Natural killer cell (primary cell): ENCODE data around the gene YKT6. TPM values are rescaled to one million over a fixed set of nuclear protein-coding genes. Genes with fewer than 3 reads are reported as not detected.

ENCODE experiments used
- ATAC-seq, 3 donors: fragments of 150-1000 bp in 2 of 3; fragments of 200-7000 bp in 1 of 3; cut with Tn5 transposase; 1 replicate in 1 of 3; 2 replicates in 2 of 3; pipeline ENCODE4 v1.10.0; 2021; ENCODE audit warnings: mild to moderate bottlenecking in 2 of 3, moderate library complexity in 2 of 3
- DNase-seq, 2 donors: peaks; one replicate each; pipeline versions ENCODE4 v3.0.0 to v3.0.0-alpha.2; 2013 to 2021; ENCODE audit warnings: mixed read lengths in 1 of 2
- H3K27ac ChIP-seq: one replicate; pipeline ENCODE4 v1.5.1; 2013; ENCODE audit warnings: mild to moderate bottlenecking, low read length
- H3K27me3 ChIP-seq: one replicate; pipeline ENCODE4 v1.6.1; 2013; ENCODE audit warnings: low read length; ENCODE audit not compliant: control insufficient read depth, insufficient read depth
- H3K36me3 ChIP-seq: one replicate; pipeline ENCODE4 v1.6.1; 2013; ENCODE audit warnings: low read length; ENCODE audit not compliant: control insufficient read depth, insufficient read depth
- H3K4me1 ChIP-seq: one replicate; pipeline ENCODE4 v1.6.1; 2013; ENCODE audit warnings: low read length; ENCODE audit not compliant: control insufficient read depth, insufficient read depth
- H3K4me3 ChIP-seq: one replicate; pipeline ENCODE4 v1.5.1; 2013; ENCODE audit warnings: low read length
- H3K9me3 ChIP-seq: one replicate; pipeline ENCODE4 v1.6.1; 2013; ENCODE audit warnings: low read length; ENCODE audit not compliant: control insufficient read depth, insufficient read depth
- H3K27ac Mint-ChIP-seq, 2 donors: one replicate each; pipeline ENCODE4 v1.8.0; 2022; ENCODE audit warnings: mild to moderate bottlenecking in 2 of 2, mixed read lengths in 2 of 2, moderate library complexity in 1 of 2
- H3K27me3 Mint-ChIP-seq, 2 donors: one replicate each; pipeline ENCODE4 v1.8.0; 2022; ENCODE audit warnings: low read depth in 2 of 2, mixed read lengths in 2 of 2
- H3K36me3 Mint-ChIP-seq: one replicate; pipeline ENCODE4 v1.8.0; 2022; ENCODE audit warnings: mixed read lengths
- H3K4me1 Mint-ChIP-seq, 2 donors: one replicate each; pipeline ENCODE4 v1.8.0; 2022; ENCODE audit warnings: mixed read lengths in 2 of 2
- H3K4me3 Mint-ChIP-seq: one replicate; pipeline ENCODE4 v1.8.0; 2022; ENCODE audit warnings: mild to moderate bottlenecking, moderate library complexity, mixed read lengths
- H3K9me3 Mint-ChIP-seq, 2 donors: one replicate each; pipeline ENCODE4 v1.8.0; 2022; ENCODE audit warnings: mixed read lengths in 2 of 2
- CTCF ChIP-seq: fragments of 200-600 bp; IDR thresholded peaks from one replicate; pipeline ENCODE4 v1.8.0; 2022; ENCODE audit warnings: antibody characterized with exemption
- WGBS: methylation state at CpG from one replicate; pipeline ENCODE4 v1.1.7; 2013; ENCODE audit warnings: missing lambda C conversion rate; ENCODE audit not compliant: insufficient coverage; 5-methylcytosine and 5-hydroxymethylcytosine counted together
- intact Hi-C: fragments of 100-400 bp; cut with micrococcal nuclease; formaldehyde crosslinking; loops from one replicate; pipeline ENCODE4 v1.14.2; 2022
- total RNA-seq, 4 donors: library from RNA; stranded (reverse); fragments of 120-200 nt in 1 of 4; gene quantifications; one replicate each; pipeline versions ENCODE4 v1.2.3 to v1.2.4, GENCODE V29; 2013 to 2022

YKT6 gene
- total RNA-seq, 3 donors from 2014 or later (not counting 1 experiment from before 2014, with no cell fraction given), result 72.4 to 107 (median 87.1) TPM

GRCh38 chr7:44182827-44183226 is 18.0 kb upstream of the YKT6 start:
- no peaks in the 10 kb centered on the region for H3K36me3 ChIP-seq
- DNase-seq (no peak), ATAC-seq (no peak)
- H3K27me3 ChIP-seq, result no peaks in the 10 kb centered on the region
- Mint-ChIP-seq H3K27ac (no peak overlapping the region), H3K36me3 (no peaks in the 10 kb centered on the region), H3K4me1 (no peaks in the 10 kb centered on the region), H3K27me3 (peaks cover 18 to 30% of the 10 kb centered on the region in 2 donors), H3K9me3 (no peaks in the 10 kb centered on the region), H3K4me3 (no peak overlapping the region)
- WGBS, result 80% methylated on average over 5 of the region's 5 CpGs
- no peak for TF ChIP-seq CTCF
- intact Hi-C loops, result no loop called here
- peaks cover 6% of the 10 kb centered on the region for H3K9me3 ChIP-seq
- H3K4me3 ChIP-seq, result no peak overlapping the region
- H3K27ac ChIP-seq, result no peak overlapping the region
- H3K4me1 ChIP-seq, result no peaks in the 10 kb centered on the region

GRCh38 chr7:44183386-44183785 is 17.4 kb upstream of the YKT6 start:
- no peaks in the 10 kb centered on the region for H3K9me3 Mint-ChIP-seq
- no peak overlapping the region for H3K4me3 Mint-ChIP-seq
- no peaks in the 10 kb centered on the region for H3K36me3 ChIP-seq
- H3K27ac ChIP-seq, result no peak overlapping the region
- H3K4me1 Mint-ChIP-seq, result no peaks in the 10 kb centered on the region
- DNase-seq, result no peak
- no peaks in the 10 kb centered on the region for H3K36me3 Mint-ChIP-seq
- WGBS, result 52% methylated on average over 2 of the region's 2 CpGs
- ATAC-seq, result no peak
- H3K27ac Mint-ChIP-seq, result no peak overlapping the region
- H3K4me3 ChIP-seq, result no peak overlapping the region
- H3K9me3 ChIP-seq, result peaks cover 6% of the 10 kb centered on the region
- intact Hi-C loops, result no loop called here
- H3K4me1 ChIP-seq, result no peaks in the 10 kb centered on the region
- TF ChIP-seq CTCF, result no peak
- no peaks in the 10 kb centered on the region for H3K27me3 ChIP-seq
- peaks cover 18 to 25% of the 10 kb centered on the region in 2 donors for H3K27me3 Mint-ChIP-seq

GRCh38 chr7:44184206-44184872 is 16.4 kb upstream of the YKT6 start:
- intact Hi-C loops, result no loop called here
- H3K4me3 ChIP-seq, result no peak overlapping the region
- H3K27ac Mint-ChIP-seq, result no peak overlapping the region
- WGBS, result 89% methylated on average over 14 of the region's 16 CpGs
- H3K36me3 ChIP-seq, result no peaks in the 10 kb centered on the region
- H3K9me3 Mint-ChIP-seq, result no peaks in the 10 kb centered on the region
- H3K27ac ChIP-seq, result no peak overlapping the region
- DNase-seq (no peak), ATAC-seq (no peak)
- H3K4me3 Mint-ChIP-seq, result no peak overlapping the region
- no peaks in the 10 kb centered on the region for H3K36me3 Mint-ChIP-seq
- H3K9me3 ChIP-seq, result peaks cover 6% of the 10 kb centered on the region
- no peaks in the 10 kb centered on the region for H3K4me1 Mint-ChIP-seq
- H3K27me3 Mint-ChIP-seq, result peaks cover 16 to 18% of the 10 kb centered on the region in 2 donors
- H3K4me1 ChIP-seq, result no peaks in the 10 kb centered on the region
- H3K27me3 ChIP-seq, result no peaks in the 10 kb centered on the region
- no peak for TF ChIP-seq CTCF
